HepG2 (cell line): ENCODE results near the gene TRMT1. TPM values are rescaled to one million over a fixed set of nuclear protein-coding genes. Genes with fewer than 3 reads are reported as not detected.

ENCODE experiments used
- FOXJ3 ChIP-seq: sonication (generic); formaldehyde crosslinking; IDR thresholded peaks from 2 replicates; pipeline ENCODE4 v1.4.0; 2020; ENCODE audit warnings: missing genetic modification reagents, mild to moderate bottlenecking, borderline replicate concordance
- IRF2 ChIP-seq: IDR thresholded peaks from 2 replicates; pipeline ENCODE4 v1.6.1; 2018; ENCODE audit warnings: missing genetic modification reagents, missing compliant biosample characterization
- KLF11 ChIP-seq: IDR thresholded peaks from 2 replicates; pipeline ENCODE4 v1.6.1; 2016; ENCODE audit warnings: missing compliant biosample characterization
- MED13 ChIP-seq: sonication (generic); formaldehyde crosslinking; IDR thresholded peaks from 2 replicates; pipeline ENCODE4 v1.5.0; 2020; ENCODE audit warnings: missing genetic modification reagents
- MLLT10 ChIP-seq: sonication (generic); formaldehyde crosslinking; IDR thresholded peaks from 2 replicates; pipeline ENCODE4 v1.4.0; 2020; ENCODE audit warnings: missing genetic modification reagents
- MZF1 ChIP-seq: sonication (generic); formaldehyde crosslinking; IDR thresholded peaks from 2 replicates; pipeline ENCODE4 v1.8.1; 2023; ENCODE audit warnings: mild to moderate bottlenecking, missing genetic modification reagents, borderline replicate concordance
- RAD21 ChIP-seq: fragments of 450-650 bp; formaldehyde crosslinking; IDR thresholded peaks from 2 replicates; pipeline ENCODE4 v1.5.0; 2020; ENCODE audit warnings: mild to moderate bottlenecking
- THAP11 ChIP-seq: IDR thresholded peaks from 2 replicates; pipeline ENCODE4 v1.6.1; 2016; ENCODE audit warnings: missing biosample characterization, missing genetic modification reagents
- ZBTB8A ChIP-seq: sonication (generic); formaldehyde crosslinking; IDR thresholded peaks from 2 replicates; pipeline ENCODE4 v1.4.0; 2020; ENCODE audit warnings: mild to moderate bottlenecking, low read depth, missing genetic modification reagents, borderline replicate concordance
- ZNF614 ChIP-seq: IDR thresholded peaks from 2 replicates; pipeline ENCODE4 v1.6.1; 2018; ENCODE audit warnings: missing biosample characterization, missing genetic modification reagents, inconsistent platforms, borderline replicate concordance
- polyA plus RNA-seq, 8 experiments: library from polyadenylated mRNA; depleted of rRNA in 3 of 8; stranded (reverse) in 7 of 8; unstranded in 1 of 8; fragments of >200 nt; fragmentation: Illumina TruSeq in 4 of 8; extraction: Trizol in 4 of 8; gene quantifications; 2 replicates each; pipeline versions ENCODE4 v1.2.1 to v1.2.3, GENCODE V29; 2011 to 2016; ENCODE audit warnings: low read depth in 4 of 8, missing spikeins in 1 of 8, mixed read lengths in 1 of 8; ENCODE audit not compliant: insufficient read depth in 1 of 8
- total RNA-seq, 5 experiments: library from RNA; depleted of rRNA; stranded (reverse); fragments of >200 nt; fragmentation: Illumina TruSeq; extraction: Trizol; gene quantifications; 2 replicates each; pipeline ENCODE4 v1.2.3, GENCODE V29; 2016; ENCODE audit warnings: low read depth in 1 of 5
- TF ChIP-seq, protein P1 (sequence below): sonication (generic); formaldehyde crosslinking; IDR thresholded peaks from 2 replicates; pipeline ENCODE4 v1.4.0; 2020; ENCODE audit warnings: mild to moderate bottlenecking, missing genetic modification reagents
- TF ChIP-seq, protein P2 (sequence below): sonication (generic); formaldehyde crosslinking; IDR thresholded peaks from 2 replicates; pipeline ENCODE4 v1.4.0; 2020; ENCODE audit warnings: missing genetic modification reagents
- TF ChIP-seq, protein P3 (sequence below): sonication (generic); formaldehyde crosslinking; IDR thresholded peaks from 2 replicates; pipeline ENCODE4 v1.4.0; 2020; ENCODE audit warnings: missing genetic modification reagents, mild to moderate bottlenecking, borderline replicate concordance
- TF ChIP-seq, protein P4 (sequence below): sonication (generic); formaldehyde crosslinking; IDR thresholded peaks from 2 replicates; pipeline ENCODE4 v1.5.0; 2020; ENCODE audit warnings: mild to moderate bottlenecking, missing genetic modification reagents, borderline replicate concordance
- TF ChIP-seq, protein P5 (sequence below): sonication (generic); formaldehyde crosslinking; IDR thresholded peaks from 2 replicates; pipeline ENCODE4 v1.4.0; 2020; ENCODE audit warnings: low read depth, missing genetic modification reagents
- TF ChIP-seq, protein P6 (sequence below): sonication (generic); formaldehyde crosslinking; IDR thresholded peaks from 2 replicates; pipeline ENCODE4 v1.4.0; 2020; ENCODE audit warnings: missing genetic modification reagents

Gene TRMT1
- total and polyA plus RNA-seq, 2 of the 13 experiments (the other 11 are each of a cell fraction or from before 2014, with no cell fraction given), result 35.5 to 44.1 TPM

DNA sequence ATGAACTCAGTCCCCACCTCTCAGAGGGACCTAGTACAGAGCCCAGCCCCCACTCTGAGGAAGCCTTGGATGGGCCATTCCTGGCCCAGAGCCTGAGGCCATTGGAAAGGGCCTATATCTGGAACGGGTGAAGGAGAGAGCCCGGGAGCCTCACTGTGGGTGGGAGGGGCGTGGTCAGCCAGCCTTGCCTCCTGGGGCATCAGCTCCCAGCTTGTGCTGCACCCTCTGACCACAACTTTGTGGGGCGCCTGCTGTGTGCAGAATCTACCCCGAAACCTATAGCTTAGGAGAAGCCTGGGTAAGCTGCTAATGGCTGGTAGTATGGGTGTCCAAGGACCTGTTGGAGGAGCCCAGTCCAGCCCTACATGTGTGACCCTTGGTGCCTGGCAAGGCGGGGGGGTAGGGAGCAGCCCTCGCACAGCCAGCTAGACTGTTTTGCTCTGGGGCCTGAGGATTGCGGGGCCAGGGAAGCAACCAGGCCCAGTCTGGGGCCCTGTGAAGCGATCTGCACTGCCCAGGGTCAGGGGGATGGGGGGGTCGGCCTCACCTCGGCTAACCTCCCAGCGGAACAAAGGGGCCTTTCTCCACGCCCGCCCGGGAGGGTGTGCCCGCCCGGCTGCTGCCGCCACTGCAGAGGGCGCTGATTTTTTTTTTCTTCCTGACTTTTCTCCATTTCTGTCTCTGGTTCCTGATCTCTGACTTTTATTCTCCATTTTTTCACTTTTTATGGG lies 56.1 kb downstream of the TRMT1 start (continued):
- TF ChIP-seq, protein P1, sequence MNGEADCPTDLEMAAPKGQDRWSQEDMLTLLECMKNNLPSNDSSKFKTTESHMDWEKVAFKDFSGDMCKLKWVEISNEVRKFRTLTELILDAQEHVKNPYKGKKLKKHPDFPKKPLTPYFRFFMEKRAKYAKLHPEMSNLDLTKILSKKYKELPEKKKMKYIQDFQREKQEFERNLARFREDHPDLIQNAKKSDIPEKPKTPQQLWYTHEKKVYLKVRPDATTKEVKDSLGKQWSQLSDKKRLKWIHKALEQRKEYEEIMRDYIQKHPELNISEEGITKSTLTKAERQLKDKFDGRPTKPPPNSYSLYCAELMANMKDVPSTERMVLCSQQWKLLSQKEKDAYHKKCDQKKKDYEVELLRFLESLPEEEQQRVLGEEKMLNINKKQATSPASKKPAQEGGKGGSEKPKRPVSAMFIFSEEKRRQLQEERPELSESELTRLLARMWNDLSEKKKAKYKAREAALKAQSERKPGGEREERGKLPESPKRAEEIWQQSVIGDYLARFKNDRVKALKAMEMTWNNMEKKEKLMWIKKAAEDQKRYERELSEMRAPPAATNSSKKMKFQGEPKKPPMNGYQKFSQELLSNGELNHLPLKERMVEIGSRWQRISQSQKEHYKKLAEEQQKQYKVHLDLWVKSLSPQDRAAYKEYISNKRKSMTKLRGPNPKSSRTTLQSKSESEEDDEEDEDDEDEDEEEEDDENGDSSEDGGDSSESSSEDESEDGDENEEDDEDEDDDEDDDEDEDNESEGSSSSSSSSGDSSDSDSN, result peak; percentile 84
- TF ChIP-seq THAP11, result 0 out of 2 replicates have a peak, but pooled peaks have one; percentile 16
- TF ChIP-seq, protein P2, sequence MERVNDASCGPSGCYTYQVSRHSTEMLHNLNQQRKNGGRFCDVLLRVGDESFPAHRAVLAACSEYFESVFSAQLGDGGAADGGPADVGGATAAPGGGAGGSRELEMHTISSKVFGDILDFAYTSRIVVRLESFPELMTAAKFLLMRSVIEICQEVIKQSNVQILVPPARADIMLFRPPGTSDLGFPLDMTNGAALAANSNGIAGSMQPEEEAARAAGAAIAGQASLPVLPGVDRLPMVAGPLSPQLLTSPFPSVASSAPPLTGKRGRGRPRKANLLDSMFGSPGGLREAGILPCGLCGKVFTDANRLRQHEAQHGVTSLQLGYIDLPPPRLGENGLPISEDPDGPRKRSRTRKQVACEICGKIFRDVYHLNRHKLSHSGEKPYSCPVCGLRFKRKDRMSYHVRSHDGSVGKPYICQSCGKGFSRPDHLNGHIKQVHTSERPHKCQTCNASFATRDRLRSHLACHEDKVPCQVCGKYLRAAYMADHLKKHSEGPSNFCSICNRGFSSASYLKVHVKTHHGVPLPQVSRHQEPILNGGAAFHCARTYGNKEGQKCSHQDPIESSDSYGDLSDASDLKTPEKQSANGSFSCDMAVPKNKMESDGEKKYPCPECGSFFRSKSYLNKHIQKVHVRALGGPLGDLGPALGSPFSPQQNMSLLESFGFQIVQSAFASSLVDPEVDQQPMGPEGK, result peak; percentile 98
- TF ChIP-seq, protein P3, sequence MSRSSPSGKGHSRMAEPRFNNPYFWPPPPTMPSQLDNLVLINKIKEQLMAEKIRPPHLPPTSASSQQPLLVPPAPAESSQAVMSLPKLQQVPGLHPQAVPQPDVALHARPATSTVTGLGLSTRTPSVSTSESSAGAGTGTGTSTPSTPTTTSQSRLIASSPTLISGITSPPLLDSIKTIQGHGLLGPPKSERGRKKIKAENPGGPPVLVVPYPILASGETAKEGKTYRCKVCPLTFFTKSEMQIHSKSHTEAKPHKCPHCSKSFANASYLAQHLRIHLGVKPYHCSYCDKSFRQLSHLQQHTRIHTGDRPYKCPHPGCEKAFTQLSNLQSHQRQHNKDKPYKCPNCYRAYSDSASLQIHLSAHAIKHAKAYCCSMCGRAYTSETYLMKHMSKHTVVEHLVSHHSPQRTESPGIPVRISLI (CRISPR knock-in tag), result peak; percentile 96
- TF ChIP-seq KLF11 (CRISPR knock-in tag), result no peak
- no peak for TF ChIP-seq ZNF614
- peak; percentile 23; the same call in 1 of the 2 replicates for TF ChIP-seq FOXJ3 (CRISPR knock-in tag)
- peak; percentile 66 for TF ChIP-seq RAD21 (CRISPR knock-in tag)
- TF ChIP-seq, protein P4, sequence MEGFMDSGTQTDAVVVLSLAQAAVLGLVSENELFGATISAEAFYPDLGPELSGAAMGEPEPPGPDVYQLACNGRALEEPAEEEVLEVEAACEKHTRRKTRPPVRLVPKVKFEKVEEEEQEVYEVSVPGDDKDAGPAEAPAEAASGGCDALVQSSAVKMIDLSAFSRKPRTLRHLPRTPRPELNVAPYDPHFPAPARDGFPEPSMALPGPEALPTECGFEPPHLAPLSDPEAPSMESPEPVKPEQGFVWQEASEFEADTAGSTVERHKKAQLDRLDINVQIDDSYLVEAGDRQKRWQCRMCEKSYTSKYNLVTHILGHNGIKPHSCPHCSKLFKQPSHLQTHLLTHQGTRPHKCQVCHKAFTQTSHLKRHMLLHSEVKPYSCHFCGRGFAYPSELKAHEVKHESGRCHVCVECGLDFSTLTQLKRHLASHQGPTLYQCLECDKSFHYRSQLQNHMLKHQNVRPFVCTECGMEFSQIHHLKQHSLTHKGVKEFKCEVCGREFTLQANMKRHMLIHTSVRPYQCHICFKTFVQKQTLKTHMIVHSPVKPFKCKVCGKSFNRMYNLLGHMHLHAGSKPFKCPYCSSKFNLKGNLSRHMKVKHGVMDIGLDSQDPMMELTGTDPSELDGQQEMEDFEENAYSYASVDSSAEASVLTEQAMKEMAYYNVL (CRISPR knock-in tag), result peak; percentile 86; the same call in 1 of the 2 replicates
- peak; percentile 21; the same call in 1 of the 2 replicates for TF ChIP-seq IRF2
- TF ChIP-seq, protein P5, sequence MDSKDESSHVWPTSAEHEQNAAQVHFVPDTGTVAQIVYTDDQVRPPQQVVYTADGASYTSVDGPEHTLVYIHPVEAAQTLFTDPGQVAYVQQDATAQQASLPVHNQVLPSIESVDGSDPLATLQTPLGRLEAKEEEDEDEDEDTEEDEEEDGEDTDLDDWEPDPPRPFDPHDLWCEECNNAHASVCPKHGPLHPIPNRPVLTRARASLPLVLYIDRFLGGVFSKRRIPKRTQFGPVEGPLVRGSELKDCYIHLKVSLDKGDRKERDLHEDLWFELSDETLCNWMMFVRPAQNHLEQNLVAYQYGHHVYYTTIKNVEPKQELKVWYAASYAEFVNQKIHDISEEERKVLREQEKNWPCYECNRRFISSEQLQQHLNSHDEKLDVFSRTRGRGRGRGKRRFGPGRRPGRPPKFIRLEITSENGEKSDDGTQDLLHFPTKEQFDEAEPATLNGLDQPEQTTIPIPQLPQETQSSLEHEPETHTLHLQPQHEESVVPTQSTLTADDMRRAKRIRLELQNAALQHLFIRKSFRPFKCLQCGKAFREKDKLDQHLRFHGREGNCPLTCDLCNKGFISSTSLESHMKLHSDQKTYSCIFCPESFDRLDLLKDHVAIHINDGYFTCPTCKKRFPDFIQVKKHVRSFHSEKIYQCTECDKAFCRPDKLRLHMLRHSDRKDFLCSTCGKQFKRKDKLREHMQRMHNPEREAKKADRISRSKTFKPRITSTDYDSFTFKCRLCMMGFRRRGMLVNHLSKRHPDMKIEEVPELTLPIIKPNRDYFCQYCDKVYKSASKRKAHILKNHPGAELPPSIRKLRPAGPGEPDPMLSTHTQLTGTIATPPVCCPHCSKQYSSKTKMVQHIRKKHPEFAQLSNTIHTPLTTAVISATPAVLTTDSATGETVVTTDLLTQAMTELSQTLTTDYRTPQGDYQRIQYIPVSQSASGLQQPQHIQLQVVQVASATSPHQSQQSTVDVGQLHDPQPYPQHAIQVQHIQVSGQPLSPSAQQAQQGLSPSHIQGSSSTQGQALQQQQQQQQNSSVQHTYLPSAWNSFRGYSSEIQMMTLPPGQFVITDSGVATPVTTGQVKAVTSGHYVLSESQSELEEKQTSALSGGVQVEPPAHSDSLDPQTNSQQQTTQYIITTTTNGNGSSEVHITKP (CRISPR knock-in tag), result no peak
- TF ChIP-seq, protein P6, sequence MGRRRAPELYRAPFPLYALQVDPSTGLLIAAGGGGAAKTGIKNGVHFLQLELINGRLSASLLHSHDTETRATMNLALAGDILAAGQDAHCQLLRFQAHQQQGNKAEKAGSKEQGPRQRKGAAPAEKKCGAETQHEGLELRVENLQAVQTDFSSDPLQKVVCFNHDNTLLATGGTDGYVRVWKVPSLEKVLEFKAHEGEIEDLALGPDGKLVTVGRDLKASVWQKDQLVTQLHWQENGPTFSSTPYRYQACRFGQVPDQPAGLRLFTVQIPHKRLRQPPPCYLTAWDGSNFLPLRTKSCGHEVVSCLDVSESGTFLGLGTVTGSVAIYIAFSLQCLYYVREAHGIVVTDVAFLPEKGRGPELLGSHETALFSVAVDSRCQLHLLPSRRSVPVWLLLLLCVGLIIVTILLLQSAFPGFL, result no peak
- TF ChIP-seq MED13 (CRISPR knock-in tag), result no peak
- no peak for TF ChIP-seq MZF1
- TF ChIP-seq MLLT10 (CRISPR knock-in tag), result no peak
- no peak for TF ChIP-seq ZBTB8A (CRISPR knock-in tag)
